GM12878 (cell line): Measurements from ENCODE around the gene MXI1. TPM values are rescaled to one million over a fixed set of nuclear protein-coding genes. Genes with fewer than 3 reads are reported as not detected.

ENCODE experiments used
- ATAC-seq: fragments of 200-7000 bp; cut with Tn5 transposase; 3 replicates; pipeline ENCODE4 v1.9.1; 2020; ENCODE audit warnings: mild to moderate bottlenecking, moderate library complexity
- BruUV-seq: library from RNA; stranded (reverse); fragments of 400-500 nt; replicated peaks from 2 replicates; lab custom pipeline; 2021; lab: Mats Ljungman, UMichigan
- CTCF ChIA-PET: fragments of 300-600 bp; sonication (Branson Sonifier 250); formaldehyde crosslinking; extraction: SDS; loops from one replicate; lab custom pipeline; 2021; ENCODE audit warnings: inconsistent platforms; lab: Yijun Ruan, JAX
- POLR2A ChIA-PET: fragments of 350-600 bp; formaldehyde crosslinking; extraction: SDS; loops from one replicate; lab custom pipeline; 2021; ENCODE audit warnings: inconsistent platforms; lab: Charles Lee
- RAD21 ChIA-PET: fragments of 300-600 bp; sonication (Branson Sonifier 250); formaldehyde crosslinking; loops from one replicate; lab custom pipeline; 2023; ENCODE audit warnings: antibody characterized with exemption; ENCODE audit not compliant: unreplicated experiment; lab: Charles Lee
- SMC1A ChIA-PET: fragments of 300-600 bp; sonication (Branson Sonifier 250); formaldehyde crosslinking; loops from one replicate; lab custom pipeline; 2023; ENCODE audit not compliant: unreplicated experiment, uncharacterized antibody; lab: Charles Lee
- DNase-seq: peaks from one replicate; pipeline ENCODE4 v3.0.0-alpha.2; 2011; ENCODE audit warnings: low read depth, low spot score
- FAIRE-seq: peaks from 3 replicates; lab custom pipeline; 2011; peaks lifted over from hg19 to GRCh38; lab: Jason Lieb, UNC
- H2AFZ ChIP-seq: 2 replicates; pipeline ENCODE4 v1.6.0; 2011; ENCODE audit warnings: low read depth, low read length, control low read depth; ENCODE audit not compliant: control insufficient read depth
- H3K27ac ChIP-seq: 2 replicates; pipeline ENCODE4 v1.5.1; 2011; ENCODE audit warnings: control low read depth; ENCODE audit not compliant: control insufficient read depth, insufficient read depth
- H3K27me3 ChIP-seq, 2 experiments: replicated peaks in 1 of 2; 2 replicates each; pipeline versions ENCODE4 v1.6.0 to v1.6.1; 2011; ENCODE audit warnings: low read length in 1 of 2; ENCODE audit not compliant: control insufficient read depth in 2 of 2, insufficient read depth in 2 of 2
- H3K36me3 ChIP-seq, 2 experiments: 2 replicates each; pipeline ENCODE4 v1.5.1; 2011; ENCODE audit warnings: low read length in 1 of 2; ENCODE audit not compliant: control insufficient read depth in 2 of 2, insufficient read depth in 2 of 2
- H3K4me1 ChIP-seq: 2 replicates; pipeline ENCODE4 v1.6.1; 2011; ENCODE audit warnings: mild to moderate bottlenecking, low read length, moderate library complexity, mixed read lengths; ENCODE audit not compliant: control insufficient read depth, insufficient read depth
- H3K4me2 ChIP-seq: 2 replicates; pipeline ENCODE4 v1.6.0; 2011; ENCODE audit warnings: control low read depth; ENCODE audit not compliant: control insufficient read depth, insufficient read depth
- H3K4me3 ChIP-seq: fragments of 200-600 bp; sonication (generic); 2 replicates; pipeline ENCODE4 v1.5.1; 2016
- H3K79me2 ChIP-seq: 2 replicates; pipeline ENCODE4 v1.6.0; 2011; ENCODE audit warnings: low read length; ENCODE audit not compliant: control insufficient read depth, insufficient read depth
- H3K9ac ChIP-seq: 2 replicates; pipeline ENCODE4 v1.8.0; 2011; ENCODE audit warnings: low read length, control low read depth, mixed read lengths; ENCODE audit not compliant: control insufficient read depth, insufficient read depth
- H3K9me3 ChIP-seq: replicated peaks from 3 replicates; pipeline ENCODE4 v1.5.1; 2011; ENCODE audit warnings: mild to moderate bottlenecking, low read length; ENCODE audit not compliant: control insufficient read depth, insufficient read depth
- H4K20me1 ChIP-seq: 2 replicates; pipeline ENCODE4 v1.6.0; 2011; ENCODE audit not compliant: control insufficient read depth, insufficient read depth
- BRCA1 ChIP-seq: IDR thresholded peaks from 2 replicates; pipeline ENCODE4 v1.6.1; 2011; ENCODE audit warnings: low read depth, low read length, improper control_type of control experiment
- CHD2 ChIP-seq: IDR thresholded peaks from 2 replicates; pipeline ENCODE4 v1.6.1; 2011; ENCODE audit warnings: low read depth, low read length, improper control_type of control experiment, borderline replicate concordance
- EP300 ChIP-seq, 2 experiments: fragments of 150-350 bp in 1 of 2; IDR thresholded peaks; 2 replicates each; pipeline ENCODE4 v1.6.1; 2011 to 2012; ENCODE audit warnings: low read depth in 2 of 2, low read length in 2 of 2, borderline replicate concordance in 1 of 2, improper control_type of control experiment in 1 of 2, inconsistent platforms in 1 of 2; ENCODE audit not compliant: control insufficient read depth in 1 of 2
- GABPA ChIP-seq: IDR thresholded peaks from 2 replicates; pipeline ENCODE4 v1.6.1; 2014; ENCODE audit warnings: antibody characterized with exemption, low read depth, mild to moderate bottlenecking, inconsistent platforms
- HDAC6 ChIP-seq: fragments of 200-600 bp; sonication (generic); IDR thresholded peaks from one replicate; pipeline ENCODE4 v1.8.0; 2017; ENCODE audit warnings: antibody characterized with exemption; ENCODE audit not compliant: unreplicated experiment
- MTA2 ChIP-seq: fragments of 450-650 bp; IDR thresholded peaks from 2 replicates; pipeline ENCODE4 v1.6.1; 2016; ENCODE audit warnings: low read depth, mild to moderate bottlenecking, moderate library complexity
- whole genome bisulfite sequencing: methylation state at CpG from one replicate; pipeline ENCODE4 v1.1.6; 2016; ENCODE audit warnings: low lambda C conversion rate; ENCODE audit not compliant: insufficient replicate concordance, insufficient coverage; ENCODE audit errors: missing lambda C conversion rate; 5-methylcytosine and 5-hydroxymethylcytosine counted together
- in situ Hi-C: fragments of 300-500 bp; cut with MboI; formaldehyde crosslinking; loops from 9 replicates; pipeline ENCODE4 v1.14.3; 2018; ENCODE audit warnings: mixed read lengths
- intact Hi-C: fragments of 100-400 bp; cut with micrococcal nuclease; formaldehyde crosslinking; loops from one replicate; pipeline ENCODE4 v1.14.2; 2022; ENCODE audit not compliant: unreplicated experiment
- polyA plus RNA-seq, 11 experiments: library from polyadenylated mRNA; depleted of rRNA in 4 of 11; unstranded in 6 of 11; stranded (reverse) in 5 of 11; fragments of >200 nt; fragmentation: Nextera tagmentation in 4 of 11; fragmentation: Illumina TruSeq in 1 of 11; extraction: Ambion mirVana in 4 of 11; extraction: Trizol in 1 of 11; gene quantifications; 1 replicate in 1 of 11; 2 replicates in 10 of 11; pipeline versions ENCODE4 v1.2.1 to v1.2.3, GENCODE V29; 2011 to 2016; ENCODE audit warnings: inconsistent platforms in 2 of 11, missing spikeins in 2 of 11, low read depth in 1 of 11
- total RNA-seq, 4 experiments: library from RNA; depleted of rRNA in 3 of 4; stranded (reverse); fragments of >200 nt in 3 of 4; fragmentation: Illumina TruSeq in 1 of 4; extraction: Trizol in 1 of 4; gene quantifications; 2 replicates each; pipeline versions ENCODE4 v1.2.1 to v1.2.3, GENCODE V29; 2013 to 2021
- TF ChIP-seq, protein P1 (sequence below): fragments of 450-650 bp; IDR thresholded peaks from 2 replicates; pipeline ENCODE4 v1.6.1; 2017; ENCODE audit warnings: low read depth, mild to moderate bottlenecking, moderate library complexity
- TF ChIP-seq, protein P2 (sequence below): fragments of 450-650 bp; conservative IDR thresholded peaks from 2 replicates; pipeline ENCODE4 v1.6.1; 2017; ENCODE audit warnings: mild to moderate bottlenecking, moderate library complexity

MXI1 gene
- total and polyA plus RNA-seq, 10 of the 15 experiments (the other 5 are each of a cell fraction or from before 2014, with no cell fraction given): 0.23 to 8.0 (median 0.41) TPM

DNA sequence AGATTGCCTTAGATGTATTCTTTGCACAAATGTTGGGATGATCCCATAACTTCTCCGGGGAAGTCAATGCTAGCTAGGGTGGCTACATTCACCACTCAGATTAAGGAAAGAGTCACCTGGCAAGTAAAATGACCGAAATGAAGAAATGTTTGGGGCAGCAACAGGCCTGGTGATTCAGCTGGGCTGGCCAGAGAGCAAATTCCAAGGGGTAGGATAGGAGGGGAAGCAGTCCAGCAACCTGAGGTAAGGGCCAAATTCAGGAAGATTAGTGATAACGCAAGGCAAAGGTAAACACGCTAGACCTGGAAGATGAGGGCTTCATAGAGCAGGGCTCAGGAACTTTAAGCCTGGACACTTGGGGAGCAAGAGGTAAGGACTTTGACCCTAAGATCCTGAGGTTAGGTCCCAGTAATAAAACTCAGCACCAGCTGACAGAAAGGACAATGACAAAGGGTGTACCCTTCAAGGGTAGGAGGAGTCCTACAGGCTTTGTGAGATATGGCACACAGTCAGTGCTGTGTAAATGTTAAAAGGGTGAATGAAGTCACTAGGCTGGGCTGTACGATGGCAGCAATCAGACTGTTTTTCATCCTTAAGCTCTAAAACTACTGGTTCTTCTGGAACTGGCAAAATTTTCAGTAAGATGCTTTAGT is 120.0 kb downstream of the MXI1 start:
- Histone ChIP-seq H3K79me2 (no peaks in the 10 kb centered on the region), H3K36me3 (no peaks in the 10 kb centered on the region), H3K4me2 (peak overlapping the region; percentile 1; the same call in 1 of the 2 replicates), H3K4me1 (peaks cover 39% of the 10 kb centered on the region), H4K20me1 (no peaks in the 10 kb centered on the region), H3K27me3 (no peaks in the 10 kb centered on the region), H3K27ac (peak overlapping the region; percentile 79), H3K9me3 (peaks cover 2% of the 10 kb centered on the region; the same call in 1 of the 3 replicates), H2AFZ (no peak overlapping the region), H3K9ac (no peak overlapping the region), H3K4me3 (no peak overlapping the region)
- no peak for TF ChIP-seq CHD2
- no peak for TF ChIP-seq GABPA
- TF ChIP-seq EP300 (IDR thresholded peaks at IDR 0.05; ENCODE audit: borderline replicate concordance in 1 of 2, control insufficient read depth in 1 of 2, low read depth in 2 of 2, low read length in 2 of 2): no peak
- TF ChIP-seq, protein P1, sequence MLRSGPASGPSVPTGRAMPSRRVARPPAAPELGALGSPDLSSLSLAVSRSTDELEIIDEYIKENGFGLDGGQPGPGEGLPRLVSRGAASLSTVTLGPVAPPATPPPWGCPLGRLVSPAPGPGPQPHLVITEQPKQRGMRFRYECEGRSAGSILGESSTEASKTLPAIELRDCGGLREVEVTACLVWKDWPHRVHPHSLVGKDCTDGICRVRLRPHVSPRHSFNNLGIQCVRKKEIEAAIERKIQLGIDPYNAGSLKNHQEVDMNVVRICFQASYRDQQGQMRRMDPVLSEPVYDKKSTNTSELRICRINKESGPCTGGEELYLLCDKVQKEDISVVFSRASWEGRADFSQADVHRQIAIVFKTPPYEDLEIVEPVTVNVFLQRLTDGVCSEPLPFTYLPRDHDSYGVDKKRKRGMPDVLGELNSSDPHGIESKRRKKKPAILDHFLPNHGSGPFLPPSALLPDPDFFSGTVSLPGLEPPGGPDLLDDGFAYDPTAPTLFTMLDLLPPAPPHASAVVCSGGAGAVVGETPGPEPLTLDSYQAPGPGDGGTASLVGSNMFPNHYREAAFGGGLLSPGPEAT: no peak
- TF ChIP-seq BRCA1: no peak
- TF ChIP-seq, protein P2, sequence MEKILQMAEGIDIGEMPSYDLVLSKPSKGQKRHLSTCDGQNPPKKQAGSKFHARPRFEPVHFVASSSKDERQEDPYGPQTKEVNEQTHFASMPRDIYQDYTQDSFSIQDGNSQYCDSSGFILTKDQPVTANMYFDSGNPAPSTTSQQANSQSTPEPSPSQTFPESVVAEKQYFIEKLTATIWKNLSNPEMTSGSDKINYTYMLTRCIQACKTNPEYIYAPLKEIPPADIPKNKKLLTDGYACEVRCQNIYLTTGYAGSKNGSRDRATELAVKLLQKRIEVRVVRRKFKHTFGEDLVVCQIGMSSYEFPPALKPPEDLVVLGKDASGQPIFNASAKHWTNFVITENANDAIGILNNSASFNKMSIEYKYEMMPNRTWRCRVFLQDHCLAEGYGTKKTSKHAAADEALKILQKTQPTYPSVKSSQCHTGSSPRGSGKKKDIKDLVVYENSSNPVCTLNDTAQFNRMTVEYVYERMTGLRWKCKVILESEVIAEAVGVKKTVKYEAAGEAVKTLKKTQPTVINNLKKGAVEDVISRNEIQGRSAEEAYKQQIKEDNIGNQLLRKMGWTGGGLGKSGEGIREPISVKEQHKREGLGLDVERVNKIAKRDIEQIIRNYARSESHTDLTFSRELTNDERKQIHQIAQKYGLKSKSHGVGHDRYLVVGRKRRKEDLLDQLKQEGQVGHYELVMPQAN: no peak
- no peak for TF ChIP-seq MTA2
- no peak for TF ChIP-seq HDAC6
- in situ Hi-C loops (no loop called here), intact Hi-C loops (no loop called here)
- FAIRE-seq (no peak), DNase-seq (no peak), ATAC-seq (peak; percentile 22)
- CTCF ChIA-PET: interaction anchor here (1.0 to 5.9 kb wide), 9 partner anchors 9 to 224 kb away, joined by 3 to 66 read pairs (median 4); no protein-coding TSS in a partner anchor
- SMC1A ChIA-PET: interaction anchor here (1.0 to 8.7 kb wide), 18 partner anchors 9 to 257 kb away, joined by 3 to 88 read pairs (median 6); partner anchors contain the start of gene SMNDC1
- RAD21 ChIA-PET: interaction anchor here (0.6 to 8.1 kb wide), 9 partner anchors 10 to 219 kb away, joined by 3 to 122 read pairs (median 5); partner anchors contain the start of gene SMNDC1
- WGBS: 74% methylated on average over 5 of the region's 5 CpGs
- POLR2A ChIA-PET: interaction anchor here (0.5 to 2.2 kb wide), 10 partner anchors 11 to 171 kb away, joined by 3 to 22 read pairs (median 4); no protein-coding TSS in a partner anchor
- TSS peak; percentile 94 for BruUV-seq
